Adrenal gland (tissue), 12 donors: ENCODE data around the gene MYEF2. TPM values are rescaled to one million over a fixed set of nuclear protein-coding genes. Genes with fewer than 3 reads are reported as not detected.
A peak's percentile ranks its signal among the peaks of the same experiment; 100 is the strongest.

Experiments
- DNase-seq, 7 donors: peaks; one replicate each; pipeline ENCODE4 v3.0.0-alpha.2; 2019 to 2020
- H3K27ac ChIP-seq, 5 donors: fragments of 200-600 bp; sonication (generic) in 4 of 5; 1 replicate in 3 of 5; 2 replicates in 2 of 5; pipeline versions ENCODE4 v1.5.1 to v1.8.0; 2016 to 2020; ENCODE audit warnings: mild to moderate bottlenecking in 1 of 5
- H3K27me3 ChIP-seq: fragments of 200-600 bp; 2 replicates; pipeline ENCODE4 v1.8.0; 2021
- H3K36me3 ChIP-seq, 2 donors: fragments of 200-600 bp; replicated peaks in 1 of 2; 1 replicate in 1 of 2; 2 replicates in 1 of 2; pipeline versions ENCODE4 v1.5.1 to v1.8.0; 2018 to 2022
- H3K4me1 ChIP-seq, 2 donors: fragments of 200-600 bp; replicated peaks in 1 of 2; 1 replicate in 1 of 2; 2 replicates in 1 of 2; pipeline versions ENCODE4 v1.5.1 to v1.8.0; 2018 to 2021
- H3K4me3 ChIP-seq, 4 donors: fragments of 200-600 bp; sonication (generic) in 3 of 4; one replicate each; pipeline ENCODE4 v1.5.1; 2016 to 2018
- H3K9me3 ChIP-seq, 3 donors: fragments of 200-600 bp; sonication (generic) in 1 of 3; replicated peaks in 1 of 3; 1 replicate in 2 of 3; 2 replicates in 1 of 3; pipeline versions ENCODE4 v1.5.1 to v1.8.0; 2016 to 2021
- CTCF ChIP-seq, 6 experiments: fragments of 450-650 bp in 4 of 6; fragments of 200-600 bp in 2 of 6; sonication (generic) in 1 of 6; IDR thresholded peaks; 1 replicate in 5 of 6; 2 replicates in 1 of 6; pipeline versions ENCODE4 v1.5.1 to v1.8.0; 2016 to 2021; ENCODE audit warnings: antibody characterized with exemption in 6 of 6, mild to moderate bottlenecking in 2 of 6, moderate library complexity in 1 of 6
- POLR2A ChIP-seq, 2 donors: fragments of 450-650 bp; IDR thresholded peaks; one replicate each; pipeline ENCODE4 v1.6.1; 2017; ENCODE audit warnings: antibody characterized with exemption in 2 of 2, mild to moderate bottlenecking in 2 of 2, moderate library complexity in 1 of 2
- WGBS, 4 donors: extraction: QIAGEN DNeasy Blood & Tissue Kit in 2 of 4; methylation state at CpG; one replicate each; pipeline versions ENCODE4 v1.1.5 to v1.1.7; 2013 to 2017; 5-methylcytosine and 5-hydroxymethylcytosine counted together
- intact Hi-C, 2 donors: fragments of 100-400 bp; cut with DNase I; formaldehyde crosslinking; loops; one replicate each; pipeline versions ENCODE4 v1.14.1 to v1.15.0; 2022 to 2023
- polyA plus RNA-seq, 3 donors: library from polyadenylated mRNA; stranded (reverse); fragments of 200-250 nt in 2 of 3; fragments of 350-450 nt in 1 of 3; fragmentation: Illumina TruSeq in 1 of 3; extraction: RNeasy Lipid Tissue Mini Kit (QIAGEN cat#74804) in 1 of 3; gene quantifications; one replicate each; pipeline ENCODE4 v1.2.3, GENCODE V29; 2013 to 2014
- total RNA-seq, 9 donors: library from RNA; depleted of rRNA in 4 of 9; stranded (reverse); fragments of >200 nt in 4 of 9; fragments of 120-200 nt in 1 of 9; fragmentation: NEBNext Ultra II Directional in 1 of 9; extraction: Animal tissue kit (Norgen Biotek cat#: 25700) in 1 of 9; gene quantifications; one replicate each; pipeline versions ENCODE4 v1.1.0 to v1.2.4, GENCODE V29; 2013 to 2023
- donor health status: healthy with polysubstance abuse.
- donor health status: Bipolar disorder and iron deficiency.
- donor health status: DM: yes; HTN: yes; CAD: no.
- donor health status: DM: no; HTN: no; CAD: no.
- donor health status: DM: no; HTN: no; CAD: no.
- donor health status: DM: yes; HTN: yes; CAD: no.

Gene MYEF2
- total and polyA plus RNA-seq, 12 donors, result 5.9 to 57.0 (median 35.2) TPM

GRCh38 chr15:48182749-48183148 lies 4.7 kb upstream of the MYEF2 start:
- 44 to 53% (median 45%) methylated on average over 2 of the region's 2 CpGs for WGBS, 4 donors
- TF ChIP-seq POLR2A (IDR thresholded peaks at IDR 0.05), result no peak
- H3K36me3 ChIP-seq, result no peaks in the 10 kb centered on the region
- H3K27ac ChIP-seq, result no peak overlapping the region
- no peak for DNase-seq
- no peaks in the 10 kb centered on the region for H3K4me1 ChIP-seq
- H3K4me3 ChIP-seq, result no peak overlapping the region
- H3K9me3 ChIP-seq, result no peaks in the 10 kb centered on the region
- H3K27me3 ChIP-seq, result no peaks in the 10 kb centered on the region
- intact Hi-C loops, result no loop called here

GRCh38 chr15:48178648-48178931 lies 495 bp upstream of the MYEF2 start:
- H3K36me3 ChIP-seq, result no peaks in the 10 kb centered on the region
- no peak for DNase-seq
- H3K27ac ChIP-seq, result peak overlapping the region in 2 of 5 donors; percentile 86 to 91
- no peak for TF ChIP-seq POLR2A (IDR thresholded peaks at IDR 0.05)
- TF ChIP-seq CTCF (IDR thresholded peaks at IDR 0.05), result no peak
- H3K27me3 ChIP-seq, result no peaks in the 10 kb centered on the region
- peak overlapping the region in 1 of 4 donors; percentile 60 for H3K4me3 ChIP-seq
- no peaks in the 10 kb centered on the region for H3K9me3 ChIP-seq
- intact Hi-C loops, result no loop called here
- 85 to 94% (median 90%) methylated on average over 1 of the region's 1 CpG for WGBS, 4 donors
- H3K4me1 ChIP-seq, result peaks cover 7 to 14% of the 10 kb centered on the region in 2 donors

- DNase-seq, result peak in 4 of 7 donors; percentile 20 to 38 (median 26)
- no peaks in the 10 kb centered on the region for H3K9me3 ChIP-seq
- no peaks in the 10 kb centered on the region for H3K27me3 ChIP-seq
- peak overlapping the region; percentile 17 to 91 (median 85) for H3K27ac ChIP-seq
- H3K4me1 ChIP-seq, result peaks cover 7 to 14% of the 10 kb centered on the region in 2 donors
- peak overlapping the region; percentile 21 to 60 (median 34) for H3K4me3 ChIP-seq
- TF ChIP-seq CTCF (IDR thresholded peaks at IDR 0.05) (no peak), POLR2A (IDR thresholded peaks at IDR 0.05) (no peak)
- H3K36me3 ChIP-seq, result no peaks in the 10 kb centered on the region
- intact Hi-C loops, result no loop called here
- 2 to 6% (median 2%) methylated on average over 10 of the region's 10 CpGs for WGBS, 4 donors
These were observed 721 bp downstream of the MYEF2 start for GRCh38 chr15:48177383-48177765.

GRCh38 chr15:48176957-48177356 lies 1.1 kb downstream of the MYEF2 start:
- H3K27me3 ChIP-seq, result no peaks in the 10 kb centered on the region
- H3K4me3 ChIP-seq, result peak overlapping the region in 1 of 4 donors; percentile 60
- H3K36me3 ChIP-seq, result no peaks in the 10 kb centered on the region
- TF ChIP-seq POLR2A (IDR thresholded peaks at IDR 0.05), result no peak
- TF ChIP-seq CTCF (IDR thresholded peaks at IDR 0.05), result no peak
- H3K27ac ChIP-seq, result peak overlapping the region in 2 of 5 donors; percentile 85 to 91
- intact Hi-C loops, result no loop called here
- no peak for DNase-seq
- peaks cover 7 to 14% of the 10 kb centered on the region in 2 donors for H3K4me1 ChIP-seq
- H3K9me3 ChIP-seq, result no peaks in the 10 kb centered on the region
- 61 to 74% (median 64%) methylated on average over 2 of the region's 2 CpGs for WGBS, 4 donors

- WGBS, 4 donors, result 40 to 50% (median 43%) methylated on average over 4 of the region's 4 CpGs
- Histone ChIP-seq H3K36me3 (no peaks in the 10 kb centered on the region), H3K9me3 (no peaks in the 10 kb centered on the region), H3K27me3 (no peaks in the 10 kb centered on the region), H3K4me1 (peaks cover 7 to 14% of the 10 kb centered on the region in 2 donors), H3K4me3 (no peak overlapping the region), H3K27ac (no peak overlapping the region)
- TF ChIP-seq CTCF (IDR thresholded peaks at IDR 0.05), result no peak
- no peak for DNase-seq
- intact Hi-C loops, result no loop called here
These were observed 2.0 kb downstream of the MYEF2 start for GRCh38 chr15:48176112-48176511.
